Fibroblast of skin of left quadriceps (primary cell): ENCODE measurements around the gene PRAMEF11.
"Not testable (repeated sequence)": the region's sequence is repeated elsewhere in the genome, so short reads cannot be mapped to it uniquely, and the experiment has no call there.

ENCODE experiments used
- DNase-seq, 2 experiments: peaks; one replicate each; pipeline ENCODE4 v3.0.0-alpha.2; 2013; ENCODE audit warnings: low read depth in 2 of 2

PRAMEF11 gene

DNA sequence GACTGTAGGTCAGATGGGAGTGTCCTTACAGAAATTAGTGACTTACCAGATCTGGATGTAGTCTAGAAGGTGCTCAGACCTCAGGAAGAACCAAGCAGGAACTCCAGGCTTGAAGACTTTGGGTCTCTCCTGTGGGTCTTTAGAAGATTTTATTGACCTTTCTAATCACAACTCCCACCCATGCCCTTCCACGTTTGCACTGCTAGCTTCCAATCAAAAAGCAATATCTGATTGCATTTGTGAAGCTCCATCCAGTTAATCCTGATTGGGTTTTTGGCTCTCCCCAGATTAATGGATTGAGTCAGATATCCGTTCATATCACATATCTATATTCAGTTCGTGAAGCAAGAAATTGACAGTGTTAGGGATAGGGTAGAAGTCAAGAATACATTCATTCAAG lies at the start of gene PRAMEF11:
Gene PRAMEF11 (minus strand): TSS at position 101 of the 400 bp plus-strand sequence. CDS start 2,621 bp downstream, outside the sequence.
- DNase-seq: not testable (repeated sequence)

DNA sequence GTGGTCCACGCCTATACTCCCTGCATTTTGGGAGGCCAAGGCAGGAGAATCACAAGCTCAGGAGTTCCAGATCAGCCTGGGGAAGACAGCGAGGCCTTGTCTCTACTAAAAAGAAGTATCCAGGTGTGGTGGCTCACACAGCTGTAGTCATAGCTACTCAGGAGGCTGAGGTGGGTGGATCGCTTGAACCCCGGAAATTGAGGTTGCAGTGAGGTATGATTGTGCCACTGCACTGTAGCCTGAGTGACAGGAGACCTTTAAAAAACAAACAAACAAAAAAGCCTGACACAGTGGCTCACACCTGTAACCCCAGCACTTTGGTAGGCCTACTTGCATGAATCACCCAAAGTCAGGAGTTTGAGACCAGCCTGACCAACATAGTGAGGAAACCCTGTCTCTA lies 47.2 kb upstream of the PRAMEF11 start:
- not testable (repeated sequence) for DNase-seq

DNA sequence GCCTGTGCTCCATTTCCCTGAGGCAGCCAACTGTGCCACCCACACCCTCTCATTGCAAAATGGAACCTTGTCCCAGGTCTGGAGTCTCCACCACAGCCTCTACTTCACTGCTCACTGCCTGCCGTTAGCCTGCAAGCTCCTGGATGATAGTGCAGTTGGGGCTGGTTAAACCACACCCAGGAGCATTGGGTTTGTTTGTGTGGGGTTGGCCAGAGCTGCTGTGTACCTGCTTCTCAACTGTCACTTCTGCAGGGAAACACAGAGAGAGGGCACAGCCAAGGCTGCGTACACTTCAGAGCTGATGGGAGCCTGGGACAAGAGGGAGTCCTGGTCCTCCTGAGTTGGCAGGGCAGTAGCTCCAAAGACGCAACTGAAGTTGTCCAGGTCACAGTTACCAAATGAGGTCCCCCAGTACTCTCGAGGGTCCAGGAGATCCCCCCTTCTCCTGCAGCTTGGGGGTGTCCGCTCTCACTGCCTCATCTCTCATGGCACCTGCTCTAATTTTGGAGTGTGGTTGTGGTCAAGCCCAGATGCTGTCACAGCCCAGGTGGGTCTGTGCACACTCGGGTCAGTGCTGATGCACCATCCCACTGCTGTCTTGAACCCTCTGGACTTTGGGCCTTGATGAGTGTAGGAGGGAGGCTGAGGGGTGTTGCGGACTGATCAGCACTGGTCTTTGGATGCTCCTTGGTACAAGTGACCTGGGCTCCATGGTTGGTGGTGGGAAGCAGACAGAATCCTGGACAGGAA lies 32.1 kb upstream of the PRAMEF11 start:
- DNase-seq: not testable (repeated sequence)

DNA sequence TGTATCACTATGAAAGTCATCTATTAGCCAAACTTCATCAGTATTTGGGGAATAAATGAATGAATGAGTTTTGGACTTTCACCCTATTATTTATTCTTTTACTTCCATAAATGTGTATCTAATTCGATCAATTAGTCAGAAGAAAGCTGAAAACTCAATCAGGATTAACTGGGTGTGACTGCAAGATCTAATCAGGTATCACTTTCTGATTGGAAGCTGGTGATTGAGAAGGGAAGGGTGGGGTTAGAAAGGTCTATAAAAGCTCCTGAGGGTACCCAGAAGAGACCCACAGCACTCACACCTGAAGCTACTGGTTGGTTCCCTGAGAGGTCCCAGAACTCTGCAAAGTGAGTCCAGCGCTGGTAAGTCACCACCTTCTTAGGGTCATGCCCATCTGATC lies 25.6 kb upstream of the PRAMEF11 start, which contains the start of gene PRAMEF2:
Gene PRAMEF2 (plus strand): TSS at position 301 of the 400 bp plus-strand sequence. CDS start 1,924 bp downstream, outside the sequence.
- DNase-seq: not testable (repeated sequence)

DNA sequence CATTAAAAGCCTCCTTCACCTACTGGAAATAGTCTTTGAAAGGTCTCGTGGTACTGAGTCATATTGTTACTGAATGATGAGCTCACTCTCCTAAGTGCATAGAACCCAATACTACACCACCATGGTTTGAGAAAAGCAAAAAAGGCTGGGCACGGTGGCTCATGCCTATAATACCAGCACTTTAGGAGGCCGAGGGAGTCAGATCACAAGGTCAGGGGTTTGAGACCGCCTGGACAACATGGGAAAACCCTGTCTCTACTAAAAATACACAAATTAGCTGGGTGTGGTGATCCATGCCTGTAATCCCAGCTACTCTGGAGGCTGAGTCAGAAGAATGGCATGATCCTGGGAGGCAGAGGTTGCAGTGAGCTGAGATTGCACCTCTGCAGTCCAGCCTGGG lies 20.6 kb upstream of the PRAMEF11 start:
- DNase-seq: no peak

DNA sequence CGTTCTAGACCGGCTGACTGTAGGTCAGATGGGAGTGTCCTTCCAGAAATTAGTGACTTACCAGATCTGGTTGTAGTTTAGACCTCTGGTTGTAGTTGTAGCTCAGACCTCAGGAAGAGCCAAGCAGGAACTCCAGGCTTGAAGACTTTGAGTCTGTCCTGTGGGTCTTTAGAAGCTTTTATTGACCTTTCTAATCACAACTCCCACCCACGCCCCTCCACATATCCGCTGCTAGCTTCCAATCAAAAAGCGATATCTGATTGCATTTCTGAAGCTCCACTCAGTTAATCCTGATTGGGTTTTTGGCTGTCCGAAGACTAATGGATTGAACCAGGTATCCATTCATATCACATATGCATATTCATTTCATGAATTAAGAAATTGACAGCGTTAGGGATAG lies 17.4 kb upstream of the PRAMEF11 start, which contains the start of gene HNRNPCL1:
Gene HNRNPCL1 (minus strand): TSS at position 101 of the 400 bp plus-strand sequence. CDS start 431 bp downstream, outside the sequence.
- not testable (repeated sequence) for DNase-seq

DNA sequence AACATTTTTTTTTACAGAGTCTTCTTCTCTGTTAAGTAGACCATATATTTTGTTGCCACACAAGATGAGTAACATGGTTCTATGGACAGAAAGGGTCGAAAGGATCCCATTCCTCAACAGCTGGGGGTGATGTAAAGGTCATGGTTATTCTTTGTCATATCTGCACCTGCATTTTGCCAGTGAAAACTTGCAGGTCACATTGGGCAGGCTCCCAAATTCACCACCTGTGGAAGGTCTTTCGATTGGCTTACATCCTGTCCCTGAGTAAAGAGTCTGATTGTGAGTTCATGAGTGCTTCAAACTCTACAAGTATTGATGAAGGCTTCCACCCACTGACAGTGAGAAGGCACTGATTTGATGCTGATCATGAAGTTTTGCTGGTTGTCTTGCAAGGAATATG lies 2.0 kb upstream of the PRAMEF11 start:
- DNase-seq: not testable (repeated sequence)

DNA sequence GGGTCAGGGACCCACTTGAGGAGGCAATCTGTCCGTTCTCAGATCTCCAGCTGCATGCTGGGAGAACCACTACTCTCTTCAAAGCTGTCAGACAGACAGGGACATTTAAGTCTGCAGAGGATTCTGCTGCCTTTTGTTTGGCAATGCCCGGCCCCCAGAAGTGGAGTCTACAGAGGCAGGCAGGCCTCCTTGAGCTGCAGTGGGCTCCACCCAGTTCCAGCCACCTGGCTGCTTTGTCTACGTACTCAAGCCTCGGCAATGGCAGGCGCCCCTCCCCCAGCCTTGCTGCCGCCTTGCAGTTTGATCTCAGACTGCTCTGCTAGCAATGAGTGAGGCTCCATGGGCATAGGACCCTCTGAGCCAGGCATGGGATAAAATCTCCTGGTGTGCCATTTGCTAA lies 12.1 kb downstream of the PRAMEF11 start:
- DNase-seq: not testable (repeated sequence)

DNA sequence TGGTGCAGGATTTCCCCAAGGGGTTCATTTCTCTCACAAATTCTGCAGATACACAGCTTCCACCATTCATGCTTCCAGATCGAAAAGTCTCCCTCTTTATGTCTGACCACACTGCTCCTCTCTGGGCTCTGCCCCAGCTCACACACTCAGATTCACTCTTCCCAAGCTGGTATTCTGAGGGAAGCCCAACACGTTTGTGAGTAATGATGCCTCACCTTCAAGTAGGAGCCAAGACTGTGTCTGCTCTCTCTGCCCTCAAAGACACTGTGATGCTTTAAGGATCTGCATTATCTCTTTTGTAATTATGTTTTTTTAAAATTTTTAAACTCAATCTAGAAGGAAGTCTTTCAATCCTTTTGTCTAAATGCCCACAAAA lies 19.8 kb downstream of the PRAMEF11 start:
- no peak for DNase-seq

DNA sequence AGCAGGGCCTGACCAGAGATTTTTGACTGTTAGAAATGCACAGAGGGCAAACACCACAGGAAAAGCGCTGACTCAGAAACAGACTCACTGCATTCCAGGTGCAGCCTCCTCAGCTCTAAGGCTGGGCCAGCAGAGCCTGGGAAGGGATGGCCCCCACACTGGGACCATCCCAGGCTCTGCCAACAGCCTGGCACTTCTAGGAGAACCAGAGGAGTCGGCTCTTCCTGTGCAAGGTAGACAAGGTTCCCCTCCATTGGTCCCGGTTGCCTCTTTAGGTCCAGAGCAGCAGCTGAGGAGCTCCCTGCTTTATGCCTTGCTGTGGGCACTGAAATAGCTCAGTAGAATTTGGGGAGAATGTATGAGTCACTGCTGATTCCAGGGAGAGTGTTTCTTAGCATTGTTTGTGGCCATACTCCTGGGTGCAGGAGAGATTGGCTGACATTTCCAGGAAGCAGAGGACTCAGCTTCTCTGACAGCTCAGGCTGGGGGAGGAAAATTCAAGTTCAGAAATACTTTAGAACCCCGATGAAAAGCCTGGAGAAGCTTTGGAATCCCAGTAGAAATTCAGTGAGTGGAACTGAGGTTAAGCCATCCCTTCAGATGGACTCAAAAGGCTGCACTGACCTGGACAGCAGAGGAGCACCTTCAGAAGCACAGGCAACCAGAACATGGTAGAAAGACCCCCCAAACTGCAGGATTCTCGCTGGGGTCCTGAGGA lies 20.4 kb downstream of the PRAMEF11 start:
- peak; percentile 24 to 26 for DNase-seq

DNA sequence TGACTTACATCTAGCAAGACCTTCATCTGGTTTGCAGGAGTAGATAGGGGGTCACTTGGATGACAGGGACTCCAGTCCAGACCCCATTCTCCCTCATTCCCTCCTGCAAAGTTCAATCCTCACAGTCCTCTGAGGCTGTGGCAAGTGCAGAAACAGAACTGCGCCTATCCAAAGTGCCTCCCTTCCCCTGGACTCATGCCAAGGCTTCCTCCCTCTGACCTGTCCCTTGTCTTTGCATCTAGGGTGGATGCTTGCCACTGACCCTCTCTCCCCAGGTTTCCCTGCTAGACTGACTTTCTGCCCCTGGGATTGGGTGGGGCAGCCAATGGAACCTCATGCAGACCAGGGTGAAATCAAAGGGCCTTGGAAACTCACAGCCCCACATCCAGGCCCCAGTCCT lies 21.3 kb downstream of the PRAMEF11 start:
- DNase-seq: no peak

DNA sequence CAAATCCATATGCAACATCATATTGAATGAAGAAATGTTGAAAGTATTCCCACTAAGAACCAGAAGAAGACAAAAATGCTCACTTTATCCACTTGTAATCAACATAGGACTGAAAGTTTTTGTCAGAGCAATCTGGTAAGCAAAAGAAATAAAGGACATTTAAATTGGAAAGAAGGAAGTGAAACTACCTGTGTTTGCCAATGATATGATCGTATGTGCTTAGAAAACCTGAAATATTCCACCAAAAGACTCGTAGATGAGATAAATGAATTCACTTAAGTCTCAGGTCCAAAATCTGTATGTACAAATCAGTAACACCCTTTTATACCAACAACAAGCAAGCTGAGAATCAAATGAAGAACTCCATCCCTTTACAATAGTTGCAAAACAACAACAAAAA lies 31.5 kb downstream of the PRAMEF11 start:
- DNase-seq: no peak

DNA sequence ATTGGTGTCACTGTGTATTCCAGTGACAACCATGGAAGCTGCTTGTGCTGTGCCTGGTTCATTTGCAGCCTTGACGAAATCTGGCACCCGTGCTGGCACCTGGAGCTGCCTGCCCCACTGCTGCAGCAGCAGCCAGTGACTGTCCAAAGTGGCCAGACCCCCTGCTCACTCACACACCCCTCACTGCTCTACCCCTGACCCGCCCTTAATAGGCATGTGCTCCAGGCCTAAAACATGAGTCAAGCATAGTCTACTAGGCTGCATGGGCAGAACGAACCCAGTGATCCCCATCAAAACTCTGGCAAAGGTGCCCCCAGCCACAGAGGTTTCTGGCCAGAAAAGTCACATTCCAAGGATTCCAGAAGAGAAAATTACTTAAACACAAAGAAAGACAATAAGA lies 32.3 kb downstream of the PRAMEF11 start:
- no peak for DNase-seq

DNA sequence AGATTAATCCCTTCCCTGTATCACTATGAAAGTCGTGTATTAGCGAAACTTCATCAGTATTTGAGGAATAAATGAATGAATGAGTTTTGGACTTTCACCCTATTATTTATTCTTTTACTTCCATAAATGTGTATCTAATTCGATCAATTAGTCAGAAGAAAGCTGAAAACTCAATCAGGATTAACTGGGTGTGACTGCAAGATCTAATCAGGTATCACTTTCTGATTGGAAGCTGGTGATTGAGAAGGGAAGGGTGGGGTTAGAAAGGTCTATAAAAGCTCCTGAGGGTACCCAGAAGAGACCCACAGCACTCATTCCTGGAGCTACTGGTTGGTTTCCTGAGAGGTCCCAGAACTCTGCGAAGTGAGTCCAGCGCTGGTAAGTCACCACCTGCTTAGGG lies 40.1 kb downstream of the PRAMEF11 start, which contains the start of gene PRAMEF1:
Gene PRAMEF1 (plus strand): TSS at position 301 of the 400 bp plus-strand sequence. CDS start 1,831 bp downstream, outside the sequence.
- DNase-seq: not testable (repeated sequence)

DNA sequence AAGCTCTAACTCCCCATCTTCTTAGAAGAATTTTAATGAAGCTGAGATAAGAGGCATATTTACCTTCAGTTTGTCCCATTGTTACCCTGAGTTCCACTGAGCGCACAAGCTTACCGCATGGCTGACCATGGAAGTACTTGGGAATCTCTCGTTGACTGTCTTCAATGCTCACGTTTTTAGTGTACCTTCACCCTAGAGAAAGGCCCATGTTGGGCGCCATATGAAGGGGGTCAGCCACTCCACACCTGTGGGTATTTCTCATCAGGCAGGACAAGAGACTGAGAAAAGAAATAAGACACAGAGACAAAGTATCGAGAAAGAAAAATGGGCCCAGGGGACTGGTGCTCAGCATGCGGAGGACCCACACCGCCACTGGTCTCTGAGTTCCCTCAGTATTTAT lies 46.5 kb downstream of the PRAMEF11 start:
- DNase-seq: not testable (repeated sequence)

DNA sequence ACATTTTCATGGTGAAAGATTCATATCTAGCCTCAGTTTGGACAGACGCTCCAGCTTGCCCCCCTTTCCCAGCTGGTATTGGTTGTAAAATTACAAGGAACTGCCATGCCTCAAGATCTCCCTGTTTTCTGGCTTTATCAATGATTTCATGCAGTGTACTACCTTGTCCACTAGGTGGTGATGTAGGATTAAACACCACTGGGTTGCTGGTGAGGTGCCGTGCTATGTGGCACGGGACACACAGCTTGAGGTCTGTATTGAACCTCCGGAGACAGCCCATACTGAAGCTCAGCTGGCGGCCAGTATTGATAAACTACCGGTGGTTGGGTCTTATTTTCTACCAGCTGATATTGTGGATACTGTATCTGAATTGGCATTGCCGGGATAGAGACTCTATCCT lies 47.4 kb downstream of the PRAMEF11 start:
- DNase-seq: not testable (repeated sequence)

DNA sequence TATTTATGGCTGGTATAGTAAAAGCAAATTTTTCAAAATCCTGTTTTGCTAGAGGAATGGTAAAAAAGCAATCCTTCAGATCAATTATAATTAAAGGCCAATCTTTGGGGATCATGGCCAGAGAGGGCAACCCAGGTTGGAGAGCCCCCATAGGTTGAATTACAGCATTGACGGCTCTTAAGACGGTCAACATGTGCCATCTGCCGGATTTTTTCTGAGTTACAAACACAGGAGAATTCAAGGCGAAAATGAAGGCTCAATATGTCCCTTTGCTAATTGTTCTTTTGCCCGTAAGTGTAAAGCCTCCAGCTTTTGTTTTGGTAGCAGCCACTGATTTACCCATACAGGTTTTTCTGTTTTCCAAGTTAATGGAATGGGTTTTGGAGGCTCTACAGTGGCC lies 49.7 kb downstream of the PRAMEF11 start:
- not testable (repeated sequence) for DNase-seq

DNA sequence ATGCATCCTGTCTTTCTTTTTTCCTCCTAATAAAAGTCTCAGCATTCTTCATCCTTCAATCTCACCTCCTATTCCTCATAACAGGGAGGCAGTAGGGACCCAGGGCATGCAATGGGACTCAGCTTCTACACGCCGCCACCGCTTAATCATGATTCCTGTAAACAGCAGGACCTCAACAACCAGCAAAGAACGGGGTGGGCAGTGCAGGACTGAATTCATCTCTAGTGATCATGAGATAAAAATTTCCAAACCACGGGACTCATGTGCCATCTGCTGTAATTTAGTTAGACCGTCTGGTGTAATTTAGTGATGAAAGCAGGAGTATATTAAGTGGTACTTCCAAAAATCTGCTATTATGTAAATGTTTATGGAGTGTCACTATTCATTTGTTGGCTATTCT lies 52.3 kb downstream of the PRAMEF11 start:
- no peak for DNase-seq

DNA sequence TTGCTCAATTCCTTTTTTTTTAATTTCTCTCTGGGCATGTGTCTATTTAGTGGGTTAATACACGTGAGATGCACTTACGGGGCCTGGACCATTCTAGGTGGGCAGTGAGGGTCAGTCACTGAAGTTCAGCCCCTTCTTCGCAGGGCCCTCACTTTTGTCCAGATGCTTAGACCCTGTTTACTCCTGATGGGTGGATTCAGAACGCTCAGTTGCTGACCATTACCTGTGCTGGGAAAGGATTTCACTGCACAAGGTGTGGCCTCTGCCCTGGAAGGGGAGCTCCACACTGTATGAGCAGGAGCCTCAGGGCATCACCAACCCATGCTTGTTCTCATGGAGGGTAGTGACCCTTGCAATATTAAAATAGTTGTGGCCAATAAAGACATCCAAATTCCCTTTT lies 53.1 kb downstream of the PRAMEF11 start:
- no peak for DNase-seq

DNA sequence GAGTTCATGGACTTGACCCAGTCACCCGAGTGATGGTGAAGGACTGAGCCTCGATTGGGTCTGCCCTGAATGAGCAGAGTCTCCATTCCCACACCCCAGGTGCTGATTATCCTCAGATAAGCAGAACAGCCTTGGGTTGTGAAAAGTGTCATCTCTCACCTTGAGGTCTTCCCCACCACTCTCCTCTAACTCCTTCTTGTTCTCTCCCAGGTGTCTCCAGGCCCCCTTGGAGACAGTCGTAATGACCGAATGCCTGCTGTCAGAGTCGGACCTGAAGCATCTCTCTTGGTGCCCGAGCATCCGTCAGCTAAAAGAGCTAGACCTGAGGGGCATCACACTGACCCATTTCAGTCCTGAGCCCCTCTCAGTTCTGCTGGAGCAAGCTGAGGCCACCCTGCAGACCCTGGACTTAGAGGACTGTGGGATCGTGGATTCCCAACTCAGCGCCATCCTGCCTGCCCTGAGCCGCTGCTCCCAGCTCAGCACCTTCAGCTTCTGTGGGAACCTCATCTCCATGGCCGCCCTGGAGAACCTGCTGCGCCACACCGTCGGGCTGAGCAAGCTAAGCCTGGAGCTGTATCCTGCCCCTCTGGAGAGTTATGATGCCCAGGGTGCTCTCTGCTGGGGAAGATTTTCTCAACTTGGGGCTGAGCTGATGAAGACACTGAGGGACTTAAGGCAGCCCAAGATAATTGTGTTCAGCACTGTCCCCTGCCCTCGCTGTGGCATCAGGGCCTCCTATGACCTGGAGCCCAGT lies 54.2 kb downstream of the PRAMEF11 start:
- no peak for DNase-seq

DNA sequence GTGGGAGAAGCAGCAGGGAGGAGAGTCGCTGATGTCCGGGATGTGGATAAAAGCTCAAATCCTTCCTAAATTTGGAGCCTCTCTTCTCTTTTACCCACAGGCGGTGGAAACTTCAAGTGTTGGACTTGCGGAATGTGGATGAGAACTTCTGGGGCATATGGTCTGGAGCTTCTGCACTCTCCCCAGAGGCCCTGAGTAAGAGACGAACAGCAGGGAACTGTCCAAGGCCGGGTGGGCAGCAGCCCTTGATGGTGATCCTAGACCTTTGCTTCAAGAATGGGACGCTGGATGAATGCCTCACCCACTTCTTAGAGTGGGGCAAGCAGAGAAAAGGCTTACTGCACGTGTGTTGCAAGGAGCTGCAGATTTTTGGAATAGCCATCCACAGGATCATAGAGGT lies 55.8 kb downstream of the PRAMEF11 start:
- no peak for DNase-seq

DNA sequence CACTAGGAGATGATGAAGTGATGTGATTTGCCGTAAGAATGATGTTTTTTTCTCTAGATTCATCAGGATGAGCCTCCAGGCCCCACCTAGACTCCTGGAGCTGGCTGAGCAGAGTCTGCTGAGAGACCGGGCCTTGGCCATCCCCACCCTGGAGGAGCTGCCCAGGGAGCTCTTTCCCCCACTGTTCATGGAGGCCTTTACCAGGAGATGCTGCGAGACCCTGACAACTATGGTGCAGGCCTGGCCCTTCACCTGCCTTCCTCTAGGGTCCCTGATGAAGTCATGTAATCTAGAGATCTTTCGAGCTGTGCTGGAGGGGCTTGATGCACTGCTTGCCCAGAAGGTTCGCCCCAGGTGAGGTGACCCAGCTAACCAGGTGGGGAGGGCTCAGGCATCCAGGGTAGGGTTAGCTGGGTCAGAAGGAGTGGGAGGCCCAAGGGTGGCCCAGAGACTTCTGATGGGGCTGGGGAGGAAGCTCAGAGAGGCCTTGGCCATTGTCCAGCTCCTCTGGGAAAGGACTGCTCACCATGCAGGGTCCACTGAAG lies 56.3 kb downstream of the PRAMEF11 start:
- no peak for DNase-seq
